ENCODE results near the gene IL3. TPM values are rescaled to one million over a fixed set of nuclear protein-coding genes. Genes with fewer than 3 reads are reported as not detected.

IL3 gene
- total RNA-seq, 3 donors from 2014 or later (not counting 1 experiment from before 2014, with no cell fraction given) = not detected

GRCh38 chr5:132053483-132053882 is 7.0 kb upstream of the IL3 start:
- Mint-ChIP-seq H3K9me3 (no peaks in the 10 kb centered on the region), H3K4me3 (no peak overlapping the region), H3K4me1 (peaks cover 22 to 59% of the 10 kb centered on the region in 2 donors), H3K27me3 (ENCODE audit: low read depth in 2 of 2) (peaks cover 5 to 12% of the 10 kb centered on the region in 2 donors), H3K27ac (peak overlapping the region in 1 of 2 donors; percentile 43), H3K36me3 (no peaks in the 10 kb centered on the region)
- peaks cover 63% of the 10 kb centered on the region for H3K4me1 ChIP-seq (ENCODE audit: control insufficient read depth, insufficient read depth, low read length)
- no peak overlapping the region for H3K27ac ChIP-seq (ENCODE audit: low read length)
- H3K27me3 ChIP-seq (ENCODE audit: control insufficient read depth, insufficient read depth, low read length) = no peaks in the 10 kb centered on the region
- H3K36me3 ChIP-seq (ENCODE audit: control insufficient read depth, insufficient read depth, low read length) = no peaks in the 10 kb centered on the region
- 86% methylated on average over 2 of the region's 4 CpGs for WGBS (ENCODE audit: insufficient coverage)
- DNase-seq (peak in 1 of 2 donors; percentile 10), ATAC-seq (no peak)
- no peaks in the 10 kb centered on the region for H3K9me3 ChIP-seq (ENCODE audit: control insufficient read depth, insufficient read depth, low read length)
- intact Hi-C loops (cut with micrococcal nuclease) = no loop called here
- H3K4me3 ChIP-seq (ENCODE audit: low read length) = no peak overlapping the region
- TF ChIP-seq CTCF (IDR thresholded peaks at IDR 0.05) = no peak

- no peak overlapping the region for H3K27ac ChIP-seq (ENCODE audit: low read length)
- Mint-ChIP-seq H3K27ac (no peak overlapping the region), H3K36me3 (no peaks in the 10 kb centered on the region), H3K4me3 (no peak overlapping the region), H3K4me1 (peaks cover 22 to 63% of the 10 kb centered on the region in 2 donors), H3K9me3 (no peaks in the 10 kb centered on the region), H3K27me3 (ENCODE audit: low read depth in 2 of 2) (peaks cover 5 to 13% of the 10 kb centered on the region in 2 donors)
- DNase-seq (peak in 1 of 2 donors; percentile 15), ATAC-seq (no peak)
- no peaks in the 10 kb centered on the region for H3K36me3 ChIP-seq (ENCODE audit: control insufficient read depth, insufficient read depth, low read length)
- TF ChIP-seq CTCF (IDR thresholded peaks at IDR 0.05) = no peak
- H3K27me3 ChIP-seq (ENCODE audit: control insufficient read depth, insufficient read depth, low read length) = no peaks in the 10 kb centered on the region
- H3K4me1 ChIP-seq (ENCODE audit: control insufficient read depth, insufficient read depth, low read length) = peaks cover 70% of the 10 kb centered on the region
- H3K4me3 ChIP-seq (ENCODE audit: low read length) = no peak overlapping the region
- intact Hi-C loops (cut with micrococcal nuclease) = no loop called here
- H3K9me3 ChIP-seq (ENCODE audit: control insufficient read depth, insufficient read depth, low read length) = no peaks in the 10 kb centered on the region
- WGBS (ENCODE audit: insufficient coverage) = 95% methylated on average over 10 of the region's 10 CpGs
Observed at GRCh38 chr5:132054031-132054696, 6.3 kb upstream of the IL3 start.

GRCh38 chr5:132054697-132055440 is 5.6 kb upstream of the IL3 start:
- H3K36me3 ChIP-seq (ENCODE audit: control insufficient read depth, insufficient read depth, low read length) = no peaks in the 10 kb centered on the region
- Mint-ChIP-seq H3K36me3 (no peaks in the 10 kb centered on the region), H3K4me3 (no peak overlapping the region), H3K9me3 (no peaks in the 10 kb centered on the region), H3K27me3 (ENCODE audit: low read depth in 2 of 2) (peaks cover 5 to 14% of the 10 kb centered on the region in 2 donors), H3K4me1 (peaks cover 22 to 64% of the 10 kb centered on the region in 2 donors), H3K27ac (peak overlapping the region in 1 of 2 donors; percentile 81)
- TF ChIP-seq CTCF (IDR thresholded peaks at IDR 0.05) = no peak
- peak overlapping the region; percentile 38 for H3K27ac ChIP-seq (ENCODE audit: low read length)
- H3K9me3 ChIP-seq (ENCODE audit: control insufficient read depth, insufficient read depth, low read length) = no peaks in the 10 kb centered on the region
- peak; percentile 15 to 24 for DNase-seq
- no peaks in the 10 kb centered on the region for H3K27me3 ChIP-seq (ENCODE audit: control insufficient read depth, insufficient read depth, low read length)
- WGBS (ENCODE audit: insufficient coverage) = 70% methylated on average over 6 of the region's 9 CpGs
- ATAC-seq = no peak
- H3K4me1 ChIP-seq (ENCODE audit: control insufficient read depth, insufficient read depth, low read length) = peaks cover 74% of the 10 kb centered on the region
- intact Hi-C loops (cut with micrococcal nuclease) = no loop called here
- H3K4me3 ChIP-seq (ENCODE audit: low read length) = no peak overlapping the region
